ENCODE results near the gene KCNK17.

The KCNK17 gene

GRCh38 chr6:39294899-39295298, 19.3 kb downstream of the KCNK17 start:
- Histone ChIP-seq H2BK120ac (ENCODE audit: insufficient read depth, low read length, poor library complexity) (no peak overlapping the region), H4K91ac (ENCODE audit: low read depth, low read length) (no peak overlapping the region), H3K18ac (ENCODE audit: low read length) (no peak overlapping the region), H2AFZ (ENCODE audit: insufficient read depth, low read length, poor library complexity) (no peak overlapping the region), H3K36me3 (ENCODE audit: control insufficient read depth in 1 of 2, insufficient read depth in 2 of 2, low read length in 2 of 2) (no peaks in the 10 kb centered on the region), H4K8ac (ENCODE audit: low read depth, low read length) (no peak overlapping the region), H3K4ac (ENCODE audit: low read depth, low read length) (no peak overlapping the region), H3K23ac (ENCODE audit: low read length) (no peak overlapping the region), H2BK12ac (ENCODE audit: low read length) (no peak overlapping the region), H3K4me1 (ENCODE audit: control insufficient read depth in 1 of 2, insufficient read depth in 2 of 2, low read length in 2 of 2) (peaks cover 0 to 2% of the 10 kb centered on the region in 2 experiments), H3K27ac (ENCODE audit: low read depth, low read length) (no peak overlapping the region), H3K79me1 (ENCODE audit: low read length) (no peaks in the 10 kb centered on the region), H3K14ac (ENCODE audit: low read length) (no peak overlapping the region), H2AK5ac (ENCODE audit: low read length) (no peak overlapping the region), H3K4me2 (ENCODE audit: low read length) (no peak overlapping the region), H3K79me2 (ENCODE audit: control insufficient read depth, insufficient read depth, low read length, poor library complexity) (no peaks in the 10 kb centered on the region), H2BK5ac (ENCODE audit: low read depth, low read length, poor library complexity) (no peak overlapping the region), H4K12ac (ENCODE audit: low read depth, low read length) (no peak overlapping the region), H3K9ac (ENCODE audit: low read length) (no peak overlapping the region), H3K27me3 (ENCODE audit: insufficient read depth, low read length) (no peaks in the 10 kb centered on the region), H3K4me3 (ENCODE audit: low read depth, low read length) (no peak overlapping the region), H3K9me3 (ENCODE audit: insufficient read depth, low read depth, low read length) (no peaks in the 10 kb centered on the region)
- no peak for DNase-seq
- WGBS (ENCODE audit: extremely low coverage, insufficient coverage, insufficient read length): no CpG with 5 or more reads among the region's 1 CpG

DNA sequence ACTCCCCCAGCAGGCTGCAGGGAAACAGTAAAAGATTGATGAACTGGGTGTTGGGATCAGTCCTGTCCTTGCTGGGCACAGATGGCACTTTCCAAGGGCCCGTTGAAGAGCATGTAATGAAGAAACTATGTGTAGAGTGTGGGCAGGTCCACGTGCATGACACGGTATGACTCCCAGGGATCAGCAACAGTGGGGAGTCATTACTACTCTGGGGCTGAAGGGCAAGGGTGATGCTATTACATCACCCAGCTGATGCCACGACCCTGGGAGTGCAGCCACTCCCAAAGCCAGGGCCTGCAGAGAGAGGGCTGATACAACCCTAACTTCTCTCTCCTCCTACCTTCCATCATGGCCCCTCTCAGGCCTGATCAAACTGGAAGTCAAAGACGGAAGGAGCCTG, 20.1 kb downstream of the KCNK17 start:
- WGBS (ENCODE audit: extremely low coverage, insufficient coverage, insufficient read length): no CpG with 5 or more reads among the region's 5 CpGs
- no peaks in the 10 kb centered on the region for H3K79me1 ChIP-seq (ENCODE audit: low read length)
- no peak overlapping the region for H3K4me2 ChIP-seq (ENCODE audit: low read length)

DNA sequence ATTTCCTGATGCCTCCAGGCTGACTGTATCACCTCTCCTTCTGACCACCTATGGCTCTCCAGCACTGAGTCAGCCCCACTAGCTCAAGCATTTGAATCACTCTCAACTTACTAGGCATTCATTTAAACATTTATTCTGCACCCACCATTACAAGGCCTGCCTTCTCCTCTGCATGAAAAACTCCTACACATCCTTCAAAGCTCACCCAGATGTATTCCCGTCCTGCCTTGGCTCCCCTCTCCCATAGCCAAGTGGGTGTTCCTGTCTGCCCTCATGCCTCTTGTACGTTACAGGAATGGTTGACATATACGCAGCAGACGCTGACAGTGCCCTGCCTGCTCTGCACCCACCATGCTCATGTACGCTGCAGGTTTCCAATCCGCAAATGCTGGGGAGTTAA, 21.6 kb downstream of the KCNK17 start:
- Histone ChIP-seq H3K79me1 (ENCODE audit: low read length) (no peaks in the 10 kb centered on the region), H3K4me3 (ENCODE audit: low read depth, low read length) (no peak overlapping the region), H3K14ac (ENCODE audit: low read length) (no peak overlapping the region), H3K27me3 (ENCODE audit: insufficient read depth, low read length) (no peaks in the 10 kb centered on the region), H3K9ac (ENCODE audit: low read length) (peak overlapping the region; percentile 28), H2AK5ac (ENCODE audit: low read length) (no peak overlapping the region), H4K12ac (ENCODE audit: low read depth, low read length) (no peak overlapping the region), H2BK5ac (ENCODE audit: low read depth, low read length, poor library complexity) (no peak overlapping the region), H3K4me1 (ENCODE audit: control insufficient read depth in 1 of 2, insufficient read depth in 2 of 2, low read length in 2 of 2) (no peaks in the 10 kb centered on the region), H3K27ac (ENCODE audit: low read depth, low read length) (no peak overlapping the region), H3K18ac (ENCODE audit: low read length) (no peak overlapping the region), H3K36me3 (ENCODE audit: control insufficient read depth in 1 of 2, insufficient read depth in 2 of 2, low read length in 2 of 2) (no peaks in the 10 kb centered on the region), H2AFZ (ENCODE audit: insufficient read depth, low read length, poor library complexity) (no peak overlapping the region), H3K9me3 (ENCODE audit: insufficient read depth, low read depth, low read length) (no peaks in the 10 kb centered on the region), H2BK12ac (ENCODE audit: low read length) (no peak overlapping the region), H4K8ac (ENCODE audit: low read depth, low read length) (no peak overlapping the region), H3K79me2 (ENCODE audit: control insufficient read depth, insufficient read depth, low read length, poor library complexity) (no peaks in the 10 kb centered on the region), H3K23ac (ENCODE audit: low read length) (no peak overlapping the region), H3K4ac (ENCODE audit: low read depth, low read length) (no peak overlapping the region), H2BK120ac (ENCODE audit: insufficient read depth, low read length, poor library complexity) (no peak overlapping the region), H3K4me2 (ENCODE audit: low read length) (no peak overlapping the region), H4K91ac (ENCODE audit: low read depth, low read length) (no peak overlapping the region)
- no CpG with 5 or more reads among the region's 6 CpGs for WGBS (ENCODE audit: extremely low coverage, insufficient coverage, insufficient read length)
- no peak for DNase-seq

More for the DNA sequence above, 20.1 kb downstream of the KCNK17 start:
- Histone ChIP-seq H3K23ac (ENCODE audit: low read length) (no peak overlapping the region), H3K27me3 (ENCODE audit: insufficient read depth, low read length) (no peaks in the 10 kb centered on the region), H2BK120ac (ENCODE audit: insufficient read depth, low read length, poor library complexity) (no peak overlapping the region), H2BK5ac (ENCODE audit: low read depth, low read length, poor library complexity) (no peak overlapping the region), H3K18ac (ENCODE audit: low read length) (no peak overlapping the region), H3K79me2 (ENCODE audit: control insufficient read depth, insufficient read depth, low read length, poor library complexity) (no peaks in the 10 kb centered on the region), H3K4ac (ENCODE audit: low read depth, low read length) (no peak overlapping the region), H3K14ac (ENCODE audit: low read length) (no peak overlapping the region), H4K8ac (ENCODE audit: low read depth, low read length) (no peak overlapping the region), H2AFZ (ENCODE audit: insufficient read depth, low read length, poor library complexity) (no peak overlapping the region), H3K9me3 (ENCODE audit: insufficient read depth, low read depth, low read length) (no peaks in the 10 kb centered on the region), H2BK12ac (ENCODE audit: low read length) (no peak overlapping the region), H4K91ac (ENCODE audit: low read depth, low read length) (no peak overlapping the region), H3K36me3 (ENCODE audit: control insufficient read depth in 1 of 2, insufficient read depth in 2 of 2, low read length in 2 of 2) (no peaks in the 10 kb centered on the region), H4K12ac (ENCODE audit: low read depth, low read length) (no peak overlapping the region), H3K9ac (ENCODE audit: low read length) (no peak overlapping the region), H3K4me1 (ENCODE audit: control insufficient read depth in 1 of 2, insufficient read depth in 2 of 2, low read length in 2 of 2) (peaks cover 0 to 2% of the 10 kb centered on the region in 2 experiments), H2AK5ac (ENCODE audit: low read length) (no peak overlapping the region), H3K4me3 (ENCODE audit: low read depth, low read length) (no peak overlapping the region), H3K27ac (ENCODE audit: low read depth, low read length) (no peak overlapping the region)
- DNase-seq: no peak

DNA sequence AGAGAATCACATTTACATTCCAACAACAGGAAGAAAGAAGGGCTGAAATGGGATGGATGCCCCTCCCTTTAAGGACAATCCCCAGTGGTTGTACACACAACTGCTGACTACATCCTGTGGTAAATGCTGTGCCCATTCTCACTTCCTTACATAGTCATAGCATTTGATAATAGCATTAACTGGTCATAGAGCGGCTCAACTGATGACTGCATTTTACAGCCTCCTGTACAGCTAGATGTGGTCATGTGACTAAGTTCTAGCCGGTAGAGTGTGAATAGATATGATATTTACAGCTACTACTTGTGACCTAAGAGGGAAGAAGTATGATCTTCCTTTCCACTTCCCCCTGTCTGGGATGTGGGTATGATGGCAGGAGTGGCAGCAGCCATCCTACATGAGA, 24.7 kb downstream of the KCNK17 start:
- Histone ChIP-seq H4K12ac (ENCODE audit: low read depth, low read length) (no peak overlapping the region), H2AK5ac (ENCODE audit: low read length) (no peak overlapping the region), H3K9me3 (ENCODE audit: insufficient read depth, low read depth, low read length) (no peaks in the 10 kb centered on the region), H3K4ac (ENCODE audit: low read depth, low read length) (no peak overlapping the region), H3K4me2 (ENCODE audit: low read length) (no peak overlapping the region), H3K79me1 (ENCODE audit: low read length) (no peaks in the 10 kb centered on the region), H3K23ac (ENCODE audit: low read length) (no peak overlapping the region), H2AFZ (ENCODE audit: insufficient read depth, low read length, poor library complexity) (no peak overlapping the region), H3K4me1 (ENCODE audit: control insufficient read depth in 1 of 2, insufficient read depth in 2 of 2, low read length in 2 of 2) (no peaks in the 10 kb centered on the region), H3K9ac (ENCODE audit: low read length) (no peak overlapping the region), H2BK5ac (ENCODE audit: low read depth, low read length, poor library complexity) (no peak overlapping the region), H3K36me3 (ENCODE audit: control insufficient read depth in 1 of 2, insufficient read depth in 2 of 2, low read length in 2 of 2) (no peaks in the 10 kb centered on the region), H2BK120ac (ENCODE audit: insufficient read depth, low read length, poor library complexity) (no peak overlapping the region), H3K27me3 (ENCODE audit: insufficient read depth, low read length) (no peaks in the 10 kb centered on the region), H4K8ac (ENCODE audit: low read depth, low read length) (no peak overlapping the region), H3K4me3 (ENCODE audit: low read depth, low read length) (no peak overlapping the region), H3K27ac (ENCODE audit: low read depth, low read length) (no peak overlapping the region), H3K14ac (ENCODE audit: low read length) (no peak overlapping the region), H2BK12ac (ENCODE audit: low read length) (no peak overlapping the region), H3K18ac (ENCODE audit: low read length) (no peak overlapping the region), H3K79me2 (ENCODE audit: control insufficient read depth, insufficient read depth, low read length, poor library complexity) (no peaks in the 10 kb centered on the region), H4K91ac (ENCODE audit: low read depth, low read length) (no peak overlapping the region)
- whole genome bisulfite sequencing (ENCODE audit: extremely low coverage, insufficient coverage, insufficient read length): no CpG with 5 or more reads among the region's 2 CpGs
- no peak for DNase-seq
